IgD-negative memory B cell (primary cell): Measurements from ENCODE around the gene CCNT2. TPM values are rescaled to one million over a fixed set of nuclear protein-coding genes. Genes with fewer than 3 reads are reported as not detected.
"Not testable (repeated sequence)": the region's sequence is repeated elsewhere in the genome, so short reads cannot be mapped to it uniquely, and the experiment has no call there.

Experiments used
- H3K27ac Mint-ChIP-seq, 3 donors: one replicate each; pipeline ENCODE4 v1.8.0; 2020 to 2022; ENCODE audit warnings: mild to moderate bottlenecking in 3 of 3, mixed read lengths in 3 of 3, moderate library complexity in 1 of 3
- H3K27me3 Mint-ChIP-seq: one replicate; pipeline ENCODE4 v1.8.0; 2021; ENCODE audit warnings: mixed read lengths
- H3K36me3 Mint-ChIP-seq: one replicate; pipeline ENCODE4 v1.8.0; 2020; ENCODE audit warnings: mild to moderate bottlenecking, mixed read lengths
- H3K4me1 Mint-ChIP-seq, 3 donors: one replicate each; pipeline ENCODE4 v1.8.0; 2020 to 2022; ENCODE audit warnings: mixed read lengths in 3 of 3, mild to moderate bottlenecking in 1 of 3
- H3K4me3 Mint-ChIP-seq, 4 donors: one replicate each; pipeline ENCODE4 v1.8.0; 2020 to 2022; ENCODE audit warnings: mild to moderate bottlenecking in 4 of 4, mixed read lengths in 4 of 4, moderate library complexity in 3 of 4
- H3K9me3 Mint-ChIP-seq, 3 donors: one replicate each; pipeline ENCODE4 v1.8.0; 2020 to 2021; ENCODE audit warnings: mixed read lengths in 3 of 3, mild to moderate bottlenecking in 1 of 3
- polyA plus RNA-seq: library from polyadenylated mRNA; unstranded; fragments of 300-500 nt; fragmentation: Illumina TruSeq; gene quantifications from one replicate; pipeline ENCODE4 v1.2.3, GENCODE V29; 2021

CCNT2 gene
- polyA plus RNA-seq, 1 donor from 2014 or later = 23.2 TPM

- H3K4me3 Mint-ChIP-seq = no peak overlapping the region
- H3K27ac Mint-ChIP-seq = no peak overlapping the region
- no peaks in the 10 kb centered on the region for H3K27me3 Mint-ChIP-seq
- H3K9me3 Mint-ChIP-seq = peaks cover 14 to 25% (median 20%) of the 10 kb centered on the region in 3 donors
- H3K4me1 Mint-ChIP-seq = peaks cover 0 to 2% (median 0%) of the 10 kb centered on the region in 3 donors
- H3K36me3 Mint-ChIP-seq = peaks cover 6% of the 10 kb centered on the region
Measured at GRCh38 chr2:134976074-134976702, 57.6 kb downstream of the CCNT2 start.

DNA sequence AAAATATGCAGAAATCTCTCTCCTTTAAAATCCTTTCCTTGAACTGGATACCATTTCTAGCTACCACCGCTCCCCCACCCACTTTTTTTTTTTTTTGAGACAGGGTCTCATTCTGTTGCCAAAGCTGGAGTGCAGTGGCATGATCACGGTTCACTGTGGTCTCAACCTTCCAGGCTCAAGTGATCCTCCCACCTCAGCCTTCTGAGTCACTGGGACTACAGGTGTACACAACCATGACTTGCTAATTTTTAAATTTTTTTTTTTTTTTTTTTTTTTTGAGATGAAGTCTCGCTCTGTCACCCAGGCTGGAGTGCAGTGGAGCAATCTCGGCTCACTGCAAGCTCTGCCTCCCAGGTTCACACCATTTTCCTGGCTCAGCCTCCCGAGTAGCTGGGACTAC lies 58.5 kb downstream of the CCNT2 start:
- H3K36me3 Mint-ChIP-seq, H3K4me1 Mint-ChIP-seq, H3K27ac Mint-ChIP-seq, H3K4me3 Mint-ChIP-seq, H3K27me3 Mint-ChIP-seq: not testable (repeated sequence)
- peaks cover 11 to 20% (median 20%) of the 10 kb centered on the region in 3 donors for H3K9me3 Mint-ChIP-seq

DNA sequence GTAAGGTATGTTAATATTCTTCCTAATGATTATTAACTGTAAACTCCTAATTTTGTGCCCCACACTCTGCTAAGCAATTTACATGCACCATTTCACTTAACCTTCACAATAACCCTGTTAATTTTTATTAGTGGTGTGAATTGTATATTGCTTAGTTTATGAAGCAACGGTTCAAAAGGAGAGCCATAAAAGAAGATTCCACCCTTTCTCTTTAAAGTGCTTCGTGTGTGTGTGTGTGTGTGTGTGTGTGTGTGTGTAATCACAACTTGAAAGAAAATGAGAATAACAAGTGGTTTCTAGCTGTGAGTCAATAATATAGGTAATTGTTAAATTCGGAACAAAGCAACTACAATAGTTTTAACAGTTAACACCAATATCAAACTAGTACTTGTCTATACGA lies 60.6 kb downstream of the CCNT2 start:
- Mint-ChIP-seq H3K9me3 (peaks cover 4 to 9% (median 8%) of the 10 kb centered on the region in 3 donors), H3K4me3 (no peak overlapping the region), H3K27ac (peak overlapping the region in 1 of 3 donors; percentile 89), H3K4me1 (peaks cover 0 to 2% (median 0%) of the 10 kb centered on the region in 3 donors), H3K27me3 (no peaks in the 10 kb centered on the region), H3K36me3 (peaks cover 2% of the 10 kb centered on the region)

GRCh38 chr2:134980639-134981038 lies 62.0 kb downstream of the CCNT2 start:
- peaks cover 2% of the 10 kb centered on the region for H3K27me3 Mint-ChIP-seq
- H3K4me1 Mint-ChIP-seq = peaks cover 0 to 2% (median 0%) of the 10 kb centered on the region in 3 donors
- no peak overlapping the region for H3K4me3 Mint-ChIP-seq
- no peaks in the 10 kb centered on the region for H3K36me3 Mint-ChIP-seq
- H3K27ac Mint-ChIP-seq = no peak overlapping the region
- H3K9me3 Mint-ChIP-seq = peaks cover 0 to 4% (median 3%) of the 10 kb centered on the region in 3 donors

DNA sequence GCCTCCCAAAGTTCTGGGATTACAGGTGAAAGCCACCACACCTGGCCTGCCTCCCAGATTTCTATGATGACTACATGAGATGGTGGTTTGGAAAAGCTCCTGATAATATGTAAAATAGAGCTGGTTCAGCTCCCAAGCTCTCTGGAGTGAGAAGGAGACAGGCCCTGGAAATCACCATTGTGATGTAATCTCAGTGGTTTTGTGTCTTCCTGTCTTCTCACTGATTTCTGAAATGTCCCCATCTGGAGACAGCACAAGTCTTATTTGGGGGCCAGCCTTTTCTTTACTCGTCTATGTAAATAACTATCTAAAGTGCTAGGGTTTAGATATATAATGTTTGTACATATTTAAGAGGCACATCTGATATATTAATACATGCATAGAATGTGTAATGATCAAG lies 64.0 kb downstream of the CCNT2 start:
- H3K4me3 Mint-ChIP-seq = no peak overlapping the region
- H3K27ac Mint-ChIP-seq = no peak overlapping the region

DNA sequence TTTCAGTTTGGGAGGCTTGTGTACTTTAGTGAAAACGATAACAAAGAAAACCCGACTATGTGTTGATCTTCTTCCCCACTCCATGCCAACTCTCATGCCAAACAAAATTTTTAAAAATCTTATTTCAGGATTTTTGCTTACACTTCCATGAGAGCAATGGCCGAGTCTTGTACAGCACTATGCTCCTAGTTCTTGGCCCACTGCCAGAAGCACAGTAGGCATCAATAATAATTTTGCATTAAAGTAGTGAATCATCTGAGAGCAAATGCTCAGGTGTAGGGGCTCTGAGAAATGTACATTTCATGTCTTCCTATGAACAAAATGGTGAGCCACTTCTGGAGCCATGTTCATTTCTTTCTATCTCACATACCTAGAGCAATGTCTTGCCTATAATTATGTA lies 66.4 kb downstream of the CCNT2 start:
- Mint-ChIP-seq H3K4me1 (no peaks in the 10 kb centered on the region), H3K36me3 (no peaks in the 10 kb centered on the region), H3K27ac (no peak overlapping the region), H3K4me3 (no peak overlapping the region), H3K9me3 (peaks cover 0 to 3% (median 2%) of the 10 kb centered on the region in 3 donors), H3K27me3 (peaks cover 2% of the 10 kb centered on the region)

More for the DNA sequence above, 64.0 kb downstream of the CCNT2 start:
- H3K9me3 Mint-ChIP-seq = peaks cover 0 to 3% (median 2%) of the 10 kb centered on the region in 3 donors
- H3K36me3 Mint-ChIP-seq = no peaks in the 10 kb centered on the region
- H3K4me1 Mint-ChIP-seq = no peaks in the 10 kb centered on the region
- peaks cover 2% of the 10 kb centered on the region for H3K27me3 Mint-ChIP-seq

DNA sequence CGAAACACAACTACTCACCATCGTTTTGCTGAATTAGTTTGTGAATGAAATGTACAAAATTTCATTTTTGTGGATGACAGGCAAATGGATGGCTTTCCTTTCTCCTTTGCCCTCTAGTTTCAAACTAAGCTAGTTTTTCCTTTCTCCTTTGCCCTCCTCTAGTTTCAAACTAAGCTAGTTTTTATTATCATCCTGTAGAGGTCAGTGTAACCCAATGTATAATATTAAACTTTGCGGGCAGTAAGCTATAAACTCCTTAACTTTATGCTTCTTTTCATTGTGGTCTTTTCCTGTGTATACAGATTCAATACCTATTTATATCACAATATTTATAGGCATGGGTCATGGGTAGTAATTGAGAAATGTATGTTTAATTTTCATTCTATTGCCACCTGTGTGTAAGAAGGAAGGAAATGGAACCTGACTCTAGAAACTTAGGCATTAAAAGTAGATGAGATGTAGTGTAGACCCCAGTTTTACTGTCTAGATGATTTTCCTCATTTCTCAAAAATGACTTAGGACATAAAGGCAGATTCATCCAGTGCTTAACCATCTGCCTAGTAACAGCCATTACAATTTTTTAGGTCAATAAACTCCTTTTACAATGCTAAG lies 70.5 kb downstream of the CCNT2 start:
- H3K27ac Mint-ChIP-seq = no peak overlapping the region
- peaks cover 2% of the 10 kb centered on the region for H3K27me3 Mint-ChIP-seq
- no peaks in the 10 kb centered on the region for H3K4me1 Mint-ChIP-seq

GRCh38 chr2:134999521-134999920 lies 80.9 kb downstream of the CCNT2 start:
- H3K4me3 Mint-ChIP-seq = no peak overlapping the region
- H3K9me3 Mint-ChIP-seq = no peaks in the 10 kb centered on the region
- no peak overlapping the region for H3K27ac Mint-ChIP-seq
- peaks cover 4% of the 10 kb centered on the region for H3K27me3 Mint-ChIP-seq
- H3K36me3 Mint-ChIP-seq = peaks cover 3% of the 10 kb centered on the region
- peaks cover 0 to 5% (median 3%) of the 10 kb centered on the region in 3 donors for H3K4me1 Mint-ChIP-seq

More for the DNA sequence above, 70.5 kb downstream of the CCNT2 start:
- H3K36me3 Mint-ChIP-seq = no peaks in the 10 kb centered on the region
- H3K9me3 Mint-ChIP-seq = peaks cover 0 to 3% (median 0%) of the 10 kb centered on the region in 3 donors
- H3K4me3 Mint-ChIP-seq = no peak overlapping the region

GRCh38 chr2:135002836-135003235 lies 84.2 kb downstream of the CCNT2 start:
- H3K4me1 Mint-ChIP-seq = peaks cover 0 to 5% (median 3%) of the 10 kb centered on the region in 3 donors

DNA sequence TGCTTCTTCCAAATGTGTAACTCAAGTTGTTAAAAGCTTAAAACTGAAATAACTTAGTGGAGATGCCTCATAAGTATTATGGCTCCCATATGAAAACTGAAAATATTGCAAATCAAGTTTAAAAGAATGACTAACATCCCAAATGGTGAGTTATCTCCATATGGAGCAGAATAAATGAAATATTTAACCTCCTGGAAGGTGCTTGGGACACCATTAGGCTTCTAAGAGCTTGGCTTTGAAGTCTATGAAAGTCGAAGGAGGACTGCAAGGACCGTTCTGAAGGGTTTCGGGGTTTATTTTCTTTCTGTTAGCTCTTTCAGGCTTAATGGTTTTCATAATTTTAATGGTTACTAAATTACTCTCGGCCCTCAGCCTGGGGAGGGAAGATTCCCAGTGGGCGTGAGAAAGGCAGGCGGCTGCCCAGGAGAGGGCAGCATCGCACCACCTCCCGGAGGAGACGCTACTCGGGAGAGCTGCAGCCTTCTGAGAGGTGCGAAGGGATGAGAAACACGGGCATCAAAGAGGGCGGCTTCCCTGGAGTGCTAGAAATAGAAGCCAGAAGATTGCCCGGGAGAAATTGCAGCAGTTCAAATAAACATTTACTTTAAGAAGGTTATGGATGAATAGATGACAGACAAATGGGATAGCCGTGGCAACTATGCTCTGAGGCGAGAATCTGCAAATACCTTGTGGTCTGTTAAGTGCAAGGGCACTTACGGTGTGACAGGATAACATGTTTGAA lies 85.6 kb downstream of the CCNT2 start:
- no peaks in the 10 kb centered on the region for H3K36me3 Mint-ChIP-seq
- H3K4me1 Mint-ChIP-seq = peaks cover 0 to 5% (median 3%) of the 10 kb centered on the region in 3 donors
- no peaks in the 10 kb centered on the region for H3K9me3 Mint-ChIP-seq
- H3K4me3 Mint-ChIP-seq = no peak overlapping the region
- peak overlapping the region in 2 of 3 donors; percentile 39 to 82 for H3K27ac Mint-ChIP-seq
- peaks cover 17% of the 10 kb centered on the region for H3K27me3 Mint-ChIP-seq

More at GRCh38 chr2:135002836-135003235, 84.2 kb downstream of the CCNT2 start:
- Mint-ChIP-seq H3K4me3 (no peak overlapping the region), H3K36me3 (no peaks in the 10 kb centered on the region), H3K27ac (peak overlapping the region in 1 of 3 donors; percentile 27), H3K27me3 (peaks cover 12% of the 10 kb centered on the region), H3K9me3 (no peaks in the 10 kb centered on the region)

DNA sequence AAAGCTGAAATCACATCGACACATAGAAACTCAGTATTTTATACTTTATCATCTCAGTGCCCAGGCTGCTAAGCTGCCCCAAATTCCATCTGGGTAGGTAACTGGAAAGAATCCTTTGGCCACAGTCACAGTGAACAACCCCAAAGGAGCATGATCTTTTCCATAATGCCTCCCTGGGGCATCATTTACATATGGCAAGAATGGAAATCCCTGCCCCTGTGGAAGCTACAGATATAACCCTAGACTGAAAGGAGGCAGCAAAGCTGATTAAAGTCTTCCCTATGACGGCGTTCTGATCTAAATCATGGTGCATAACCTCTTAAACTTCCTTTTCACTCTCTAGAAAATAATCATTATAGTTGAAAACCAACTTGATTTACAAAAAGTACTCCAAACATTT lies 87.1 kb downstream of the CCNT2 start:
- peaks cover 1 to 6% (median 5%) of the 10 kb centered on the region in 3 donors for H3K4me1 Mint-ChIP-seq
- H3K4me3 Mint-ChIP-seq = no peak overlapping the region
- peaks cover 17% of the 10 kb centered on the region for H3K27me3 Mint-ChIP-seq

More for the DNA sequence above, 87.1 kb downstream of the CCNT2 start:
- Mint-ChIP-seq H3K9me3 (no peaks in the 10 kb centered on the region), H3K27ac (no peak overlapping the region), H3K36me3 (no peaks in the 10 kb centered on the region)

Other genes with a start within 250 kb of the CCNT2 start
- 1.2 TPM for gene TMEM163, start 199.8 kb upstream of the CCNT2 start, polyA plus RNA-seq
- gene ACMSD, start 80.2 kb upstream of the CCNT2 start, polyA plus RNA-seq = not detected
- not detected for gene MAP3K19, start 128.6 kb downstream of the CCNT2 start, polyA plus RNA-seq
- 17.9 TPM for gene RAB3GAP1, start 133.5 kb downstream of the CCNT2 start, polyA plus RNA-seq